Sigmoid colon (tissue), 4 donors: ENCODE results near the gene MPZ.
A peak's percentile ranks its signal among the peaks of the same experiment; 100 is the strongest.

Experiments
- EP300 ChIP-seq, 4 donors: sonication (generic); formaldehyde crosslinking; IDR thresholded peaks; one replicate each; pipeline ENCODE4 v1.6.1; 2017; ENCODE audit warnings: antibody characterized with exemption in 4 of 4
- POLR2A ChIP-seq, 2 donors: fragments of 450-650 bp; IDR thresholded peaks; one replicate each; pipeline ENCODE4 v1.6.1; 2016; ENCODE audit warnings: antibody characterized with exemption in 2 of 2, mild to moderate bottlenecking in 2 of 2, moderate library complexity in 2 of 2
- POLR2AphosphoS5 ChIP-seq, 4 donors: sonication (generic); formaldehyde crosslinking; IDR thresholded peaks; one replicate each; pipeline ENCODE4 v1.6.1; 2017; ENCODE audit warnings: antibody characterized with exemption in 4 of 4
- TF ChIP-seq, protein P1 (sequence below), 4 experiments: fragments of 450-650 bp in 3 of 4; fragments of 200-600 bp in 1 of 4; IDR thresholded peaks; one replicate each; pipeline ENCODE4 v1.5.1; 2016 to 2019; ENCODE audit warnings: antibody characterized with exemption in 4 of 4, mild to moderate bottlenecking in 3 of 4, moderate library complexity in 2 of 4

DNA sequence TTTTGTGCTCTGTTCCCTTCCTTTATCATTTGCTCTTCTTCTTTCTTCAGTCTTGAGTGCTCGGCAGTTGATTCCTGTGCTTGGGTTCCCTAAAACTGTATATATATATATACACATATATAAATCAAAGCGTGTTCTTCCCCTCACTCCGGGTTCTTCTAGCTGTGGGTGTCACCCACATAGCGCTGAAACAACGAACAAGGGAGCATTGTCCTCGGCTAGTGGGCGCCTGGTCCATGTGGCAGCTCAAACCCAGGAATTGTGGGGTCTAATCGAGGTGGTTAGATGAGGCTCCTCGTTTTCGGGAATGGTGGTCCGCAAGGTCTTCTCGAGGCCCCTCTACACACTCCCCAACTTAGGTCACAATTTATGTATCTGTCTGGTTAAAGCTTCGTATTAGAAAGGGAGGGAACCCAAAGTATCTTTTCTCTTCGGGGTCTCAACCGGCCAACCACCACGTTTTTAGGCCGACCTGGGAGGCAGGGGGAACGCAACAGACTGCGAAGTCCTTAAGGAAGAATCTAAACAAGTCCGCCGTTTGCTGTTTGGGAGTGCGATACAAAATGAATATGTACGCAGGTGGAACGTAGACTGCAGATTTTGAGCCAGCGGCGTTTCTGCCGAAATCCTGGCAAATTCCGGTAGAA, 3.9 kb upstream of the MPZ start:
- TF ChIP-seq, protein P1, sequence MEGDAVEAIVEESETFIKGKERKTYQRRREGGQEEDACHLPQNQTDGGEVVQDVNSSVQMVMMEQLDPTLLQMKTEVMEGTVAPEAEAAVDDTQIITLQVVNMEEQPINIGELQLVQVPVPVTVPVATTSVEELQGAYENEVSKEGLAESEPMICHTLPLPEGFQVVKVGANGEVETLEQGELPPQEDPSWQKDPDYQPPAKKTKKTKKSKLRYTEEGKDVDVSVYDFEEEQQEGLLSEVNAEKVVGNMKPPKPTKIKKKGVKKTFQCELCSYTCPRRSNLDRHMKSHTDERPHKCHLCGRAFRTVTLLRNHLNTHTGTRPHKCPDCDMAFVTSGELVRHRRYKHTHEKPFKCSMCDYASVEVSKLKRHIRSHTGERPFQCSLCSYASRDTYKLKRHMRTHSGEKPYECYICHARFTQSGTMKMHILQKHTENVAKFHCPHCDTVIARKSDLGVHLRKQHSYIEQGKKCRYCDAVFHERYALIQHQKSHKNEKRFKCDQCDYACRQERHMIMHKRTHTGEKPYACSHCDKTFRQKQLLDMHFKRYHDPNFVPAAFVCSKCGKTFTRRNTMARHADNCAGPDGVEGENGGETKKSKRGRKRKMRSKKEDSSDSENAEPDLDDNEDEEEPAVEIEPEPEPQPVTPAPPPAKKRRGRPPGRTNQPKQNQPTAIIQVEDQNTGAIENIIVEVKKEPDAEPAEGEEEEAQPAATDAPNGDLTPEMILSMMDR (IDR thresholded peaks at IDR 0.05) = no peak
- TF ChIP-seq POLR2AphosphoS5 (IDR thresholded peaks at IDR 0.05) (no peak), POLR2A (IDR thresholded peaks at IDR 0.05) (no peak), EP300 (IDR thresholded peaks at IDR 0.05) (peak in 1 of 4 donors; percentile 24)
